ENCODE results near the gene ERC1.

GRCh38 chr12:967641-968040 lies 23.4 kb upstream of the ERC1 start:
- TF ChIP-seq CTCF (IDR thresholded peaks at IDR 0.05) (no peak), POLR2A (IDR thresholded peaks at IDR 0.05) (no peak), POLR2AphosphoS5 (IDR thresholded peaks at IDR 0.05) (no peak), EP300 (IDR thresholded peaks at IDR 0.05) (no peak)

All from suprapubic skin (tissue), 4 donors.